ENCODE measurements around the gene DHPS.
"Not testable (repeated sequence)": the region's sequence is repeated elsewhere in the genome, so short reads cannot be mapped to it uniquely, and the experiment has no call there.

DHPS gene

GRCh38 chr19:12705169-12705568, 23.5 kb upstream of the DHPS start:
- DNase-seq, result no peak

- no peak for DNase-seq
Observed at GRCh38 chr19:12703046-12703445, 21.4 kb upstream of the DHPS start.

- DNase-seq, result no peak
Observed at GRCh38 chr19:12701596-12702282, 20.1 kb upstream of the DHPS start.

- no peak for DNase-seq
Observed at GRCh38 chr19:12698138-12698537, 16.5 kb upstream of the DHPS start.

GRCh38 chr19:12697425-12697824, 15.7 kb upstream of the DHPS start:
- not testable (repeated sequence) for DNase-seq

GRCh38 chr19:12696366-12697335, 15.0 kb upstream of the DHPS start, which contains the start of gene FBXW9:
Gene FBXW9, minus strand, starts transcription at chr19:12696631. Its CDS starts 50 bp downstream, at chr19:12696581.
- DNase-seq, result peak; percentile 87

- no peak for DNase-seq
Observed at GRCh38 chr19:12695997-12696365, 14.3 kb upstream of the DHPS start.

GRCh38 chr19:12695514-12695913, 13.8 kb upstream of the DHPS start:
- no peak for DNase-seq

GRCh38 chr19:12695096-12695495, 13.4 kb upstream of the DHPS start:
- DNase-seq, result no peak

GRCh38 chr19:12694641-12695040, 13.0 kb upstream of the DHPS start:
- DNase-seq, result no peak

GRCh38 chr19:12692960-12693359, 11.3 kb upstream of the DHPS start:
- no peak for DNase-seq

- no peak for DNase-seq
Observed at GRCh38 chr19:12689581-12690216, 8.0 kb upstream of the DHPS start.

GRCh38 chr19:12689012-12689411, 7.3 kb upstream of the DHPS start:
- no peak for DNase-seq

GRCh38 chr19:12687496-12688196, 6.0 kb upstream of the DHPS start, which contains the start of gene GNG14:
Gene GNG14, plus strand, starts transcription at chr19:12687998. Its CDS starts 51 bp downstream, at chr19:12688049.
- DNase-seq, result no peak

- no peak for DNase-seq
Observed at GRCh38 chr19:12685831-12686230, 4.2 kb upstream of the DHPS start.

- no peak for DNase-seq
Observed at GRCh38 chr19:12680034-12680433, 1.6 kb downstream of the DHPS start.

- not testable (repeated sequence) for DNase-seq
Observed at GRCh38 chr19:12678039-12678438, 3.6 kb downstream of the DHPS start.

GRCh38 chr19:12676928-12677327, 4.8 kb downstream of the DHPS start:
- no peak for DNase-seq

- no peak for DNase-seq
Observed at GRCh38 chr19:12676384-12676792, 5.3 kb downstream of the DHPS start.

- DNase-seq, result no peak
Observed at GRCh38 chr19:12675940-12676339, 5.7 kb downstream of the DHPS start.

GRCh38 chr19:12675399-12675798, 6.3 kb downstream of the DHPS start:
- DNase-seq, result no peak

- no peak for DNase-seq
Observed at GRCh38 chr19:12672744-12673143, 8.9 kb downstream of the DHPS start.
